SU-DHL-6 (cell line): ENCODE results near the gene ATRX.

Experiments used
- H2AFZ ChIP-seq: fragments of 200-600 bp; sonication (generic); 2 replicates; pipeline ENCODE4 v1.6.1; 2014; ENCODE audit warnings: low read depth, mild to moderate bottlenecking, moderate library complexity, mixed read lengths, antibody characterized with exemption, low read length; ENCODE audit not compliant: severe bottlenecking
- H3F3A ChIP-seq: fragments of 200-600 bp; shearing (Covaris generic); 2 replicates; pipeline ENCODE4 v1.6.0; 2016; ENCODE audit warnings: antibody characterized with exemption, mild to moderate bottlenecking; ENCODE audit not compliant: insufficient read depth
- H3K27ac ChIP-seq: fragments of 200-600 bp; sonication (generic); 2 replicates; pipeline ENCODE4 v1.5.1; 2016; ENCODE audit warnings: low read depth, mild to moderate bottlenecking, low read length, moderate library complexity, mixed read lengths
- H3K27me3 ChIP-seq: fragments of 200-600 bp; sonication (generic), shearing (Covaris generic); 2 replicates; pipeline ENCODE4 v1.6.0; 2014; ENCODE audit warnings: mild to moderate bottlenecking, low read length
- H3K36me3 ChIP-seq: fragments of 200-600 bp; sonication (generic); 2 replicates; pipeline ENCODE4 v1.6.1; 2014; ENCODE audit warnings: mild to moderate bottlenecking, low read length, mixed read lengths
- H3K4me2 ChIP-seq: fragments of 300-600, 200-600 bp; shearing (Covaris generic), sonication (generic); 2 replicates; pipeline ENCODE4 v1.6.0; 2014; ENCODE audit warnings: low read length, low read depth, mild to moderate bottlenecking; ENCODE audit not compliant: poor library complexity, severe bottlenecking
- H3K4me3 ChIP-seq: fragments of 200-600 bp; sonication (generic); 2 replicates; pipeline ENCODE4 v1.5.1; 2014; ENCODE audit warnings: antibody characterized with exemption, low read length, mild to moderate bottlenecking, mixed read lengths; ENCODE audit not compliant: insufficient read depth, poor library complexity, severe bottlenecking
- H3K79me2 ChIP-seq: fragments of 200-600 bp; sonication (generic); 2 replicates; pipeline ENCODE4 v1.6.1; 2014; ENCODE audit warnings: mild to moderate bottlenecking, low read length, moderate library complexity; ENCODE audit not compliant: insufficient read depth
- H3K9ac ChIP-seq: fragments of 200-600 bp; sonication (generic); 2 replicates; pipeline ENCODE4 v1.7.0; 2014; ENCODE audit warnings: mild to moderate bottlenecking, low read length
- H3K9me2 ChIP-seq: fragments of 200-600 bp; sonication (generic); replicated peaks from 2 replicates; pipeline ENCODE4 v1.6.1; 2014; ENCODE audit warnings: low read length; ENCODE audit not compliant: insufficient read depth
- H3K9me3 ChIP-seq: fragments of 200-600 bp; sonication (generic); 2 replicates; pipeline ENCODE4 v1.6.1; 2014; ENCODE audit warnings: low read length, mixed read lengths; ENCODE audit not compliant: insufficient read depth
- H4K20me1 ChIP-seq: fragments of 200-600 bp; sonication (generic); 2 replicates; pipeline ENCODE4 v1.6.1; 2014; ENCODE audit warnings: low read depth, mild to moderate bottlenecking, antibody characterized with exemption, low read length, moderate library complexity, mixed read lengths
- EZH2phosphoT487 ChIP-seq: fragments of 200-600 bp; sonication (generic), shearing (Covaris generic); conservative IDR thresholded peaks from 2 replicates; pipeline ENCODE4 v1.6.1; 2018; ENCODE audit warnings: mild to moderate bottlenecking, antibody characterized with exemption, low read length, moderate library complexity, mixed read lengths
- TF ChIP-seq, protein P1 (sequence below): fragments of 200-600 bp; sonication (generic); IDR thresholded peaks from one replicate; pipeline ENCODE4 v1.5.1; 2017; ENCODE audit warnings: antibody characterized with exemption, mild to moderate bottlenecking, low read length, moderate library complexity; ENCODE audit not compliant: insufficient read depth, poor library complexity, severe bottlenecking

ATRX gene

DNA sequence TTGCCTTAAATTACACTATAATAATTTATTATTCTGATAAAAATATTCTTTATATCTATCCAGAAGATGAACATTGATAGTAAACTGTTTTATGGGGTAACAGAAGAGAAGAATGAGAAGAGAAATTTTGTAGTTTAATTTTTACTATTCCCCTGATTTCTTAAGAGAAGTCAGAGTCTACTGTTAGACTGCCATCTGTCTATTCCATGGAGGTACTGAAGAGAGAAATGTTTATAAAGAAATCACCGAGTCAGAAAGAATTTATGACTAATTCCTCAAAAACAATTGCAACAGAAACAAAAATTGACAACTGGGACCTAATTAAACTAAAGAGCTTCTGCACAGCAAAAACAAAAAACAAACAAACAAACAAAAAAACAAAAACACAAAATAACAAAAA lies 188.9 kb downstream of the ATRX start:
- no peak overlapping the region for H3K4me2 ChIP-seq
- no peaks in the 10 kb centered on the region for H3K27me3 ChIP-seq

DNA sequence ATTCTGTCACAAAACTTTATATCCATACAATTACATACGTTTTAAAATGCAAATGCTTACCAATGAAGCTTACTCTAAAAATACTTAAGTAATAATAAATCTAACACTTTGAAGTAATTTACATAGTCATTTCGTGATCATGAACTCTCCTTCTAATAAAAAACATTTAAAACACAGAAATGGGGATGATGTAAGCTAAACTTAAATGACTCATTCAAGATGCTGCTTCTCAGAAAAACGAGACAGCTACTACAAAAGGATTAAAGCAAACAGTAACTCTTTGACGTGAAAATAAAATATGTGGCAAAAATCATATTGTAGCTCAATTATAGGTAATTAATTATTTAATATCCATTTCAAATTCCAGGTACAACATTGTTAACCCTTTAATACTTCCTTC lies 190.2 kb downstream of the ATRX start:
- TF ChIP-seq EZH2phosphoT487, result no peak
- TF ChIP-seq, protein P1, sequence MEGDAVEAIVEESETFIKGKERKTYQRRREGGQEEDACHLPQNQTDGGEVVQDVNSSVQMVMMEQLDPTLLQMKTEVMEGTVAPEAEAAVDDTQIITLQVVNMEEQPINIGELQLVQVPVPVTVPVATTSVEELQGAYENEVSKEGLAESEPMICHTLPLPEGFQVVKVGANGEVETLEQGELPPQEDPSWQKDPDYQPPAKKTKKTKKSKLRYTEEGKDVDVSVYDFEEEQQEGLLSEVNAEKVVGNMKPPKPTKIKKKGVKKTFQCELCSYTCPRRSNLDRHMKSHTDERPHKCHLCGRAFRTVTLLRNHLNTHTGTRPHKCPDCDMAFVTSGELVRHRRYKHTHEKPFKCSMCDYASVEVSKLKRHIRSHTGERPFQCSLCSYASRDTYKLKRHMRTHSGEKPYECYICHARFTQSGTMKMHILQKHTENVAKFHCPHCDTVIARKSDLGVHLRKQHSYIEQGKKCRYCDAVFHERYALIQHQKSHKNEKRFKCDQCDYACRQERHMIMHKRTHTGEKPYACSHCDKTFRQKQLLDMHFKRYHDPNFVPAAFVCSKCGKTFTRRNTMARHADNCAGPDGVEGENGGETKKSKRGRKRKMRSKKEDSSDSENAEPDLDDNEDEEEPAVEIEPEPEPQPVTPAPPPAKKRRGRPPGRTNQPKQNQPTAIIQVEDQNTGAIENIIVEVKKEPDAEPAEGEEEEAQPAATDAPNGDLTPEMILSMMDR, result no peak
- Histone ChIP-seq H3K27me3 (no peaks in the 10 kb centered on the region), H4K20me1 (no peaks in the 10 kb centered on the region), H3K9me2 (no peaks in the 10 kb centered on the region), H3K4me3 (no peak overlapping the region), H3F3A (no peaks in the 10 kb centered on the region), H3K9me3 (no peaks in the 10 kb centered on the region), H3K79me2 (no peaks in the 10 kb centered on the region), H2AFZ (no peak overlapping the region), H3K4me2 (no peak overlapping the region), H3K27ac (no peak overlapping the region), H3K36me3 (peaks cover 2% of the 10 kb centered on the region; the same call in 1 of the 2 replicates), H3K9ac (no peak overlapping the region)

More for the DNA sequence above, 188.9 kb downstream of the ATRX start:
- TF ChIP-seq, protein P1, result no peak
- no peak for TF ChIP-seq EZH2phosphoT487
- no peaks in the 10 kb centered on the region for H3K79me2 ChIP-seq
- H3K4me3 ChIP-seq, result no peak overlapping the region
- no peaks in the 10 kb centered on the region for H3K9me3 ChIP-seq
- H2AFZ ChIP-seq, result no peak overlapping the region
- peaks cover 2% of the 10 kb centered on the region; the same call in 1 of the 2 replicates for H3K36me3 ChIP-seq
- H3K27ac ChIP-seq, result no peak overlapping the region; the same call in 1 of the 2 replicates
- H3K9me2 ChIP-seq, result no peaks in the 10 kb centered on the region
- H3K9ac ChIP-seq, result no peak overlapping the region
- no peaks in the 10 kb centered on the region for H3F3A ChIP-seq
- H4K20me1 ChIP-seq, result no peaks in the 10 kb centered on the region

DNA sequence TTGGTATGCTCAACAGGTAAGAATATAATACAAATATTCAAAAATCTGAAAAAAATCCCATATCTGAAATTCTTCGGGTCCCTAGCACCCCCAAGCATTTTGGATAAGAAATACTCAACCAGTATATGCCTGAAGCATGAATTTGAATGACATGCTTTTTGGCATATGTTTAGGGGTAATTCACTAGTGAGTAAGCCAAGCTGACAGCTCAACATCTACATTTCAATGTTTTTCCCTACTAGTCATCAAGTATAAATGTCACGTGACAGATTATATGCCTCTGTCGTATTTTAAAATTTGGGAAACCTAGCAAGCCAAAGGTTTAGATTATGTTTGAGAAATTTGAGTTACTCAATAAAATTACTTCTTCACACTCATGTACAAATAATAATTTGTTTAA lies 213.7 kb downstream of the ATRX start:
- Histone ChIP-seq H3K4me3 (no peak overlapping the region), H3K9ac (no peak overlapping the region), H3K4me2 (no peak overlapping the region), H3K9me3 (no peaks in the 10 kb centered on the region), H3K36me3 (no peaks in the 10 kb centered on the region; the same call in 1 of the 2 replicates), H4K20me1 (no peaks in the 10 kb centered on the region), H3K27me3 (no peaks in the 10 kb centered on the region), H3K27ac (no peak overlapping the region), H3F3A (no peaks in the 10 kb centered on the region), H3K9me2 (no peaks in the 10 kb centered on the region), H3K79me2 (no peaks in the 10 kb centered on the region), H2AFZ (no peak overlapping the region)
- TF ChIP-seq EZH2phosphoT487, result no peak
- TF ChIP-seq, protein P1, result no peak
